GM21786 (cell line): Measurements from ENCODE around the gene SLC48A1.

ENCODE experiments used
- ATAC-seq: cut with Tn5 transposase; IDR thresholded peaks from one replicate; pipeline ENCODE4 v1.9.1; 2021; ENCODE audit not compliant: unreplicated experiment

SLC48A1 gene

DNA sequence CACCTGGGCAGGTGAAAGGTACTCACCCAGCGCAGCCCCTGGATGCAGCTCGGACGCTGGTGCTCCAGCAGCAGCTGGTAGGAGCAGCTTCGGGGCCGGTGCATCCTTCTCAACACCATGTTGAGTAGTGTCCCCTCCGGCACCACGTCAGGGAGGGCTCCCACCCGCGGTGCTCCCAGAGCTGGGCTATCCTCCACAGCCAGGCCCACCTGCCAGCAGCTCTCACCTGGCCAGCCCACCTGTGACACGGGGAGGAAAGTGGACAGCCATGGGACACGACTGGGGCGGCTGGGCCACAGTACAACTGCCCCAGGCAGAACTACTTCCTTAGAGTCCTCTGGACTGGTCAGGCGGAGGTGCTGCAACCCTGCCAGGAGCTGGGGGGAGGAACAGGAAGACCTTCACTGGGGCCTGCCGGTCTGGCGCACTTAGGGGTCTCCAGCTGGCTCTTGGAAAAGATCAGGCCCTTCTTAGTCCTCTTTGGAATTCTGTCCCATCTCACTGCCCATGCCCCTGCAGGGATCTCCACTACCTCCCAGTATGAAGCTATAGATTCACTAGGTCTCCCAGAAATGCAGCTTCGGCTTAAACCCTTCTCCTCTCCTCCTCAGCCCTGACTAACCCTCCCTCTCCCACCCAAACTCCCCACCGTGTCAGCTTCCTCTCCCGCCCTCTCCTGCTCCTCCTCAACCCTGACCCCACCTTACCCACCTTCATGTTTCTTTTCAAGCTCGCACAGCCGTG is 15.0 kb upstream of the SLC48A1 start:
- no peak for ATAC-seq

DNA sequence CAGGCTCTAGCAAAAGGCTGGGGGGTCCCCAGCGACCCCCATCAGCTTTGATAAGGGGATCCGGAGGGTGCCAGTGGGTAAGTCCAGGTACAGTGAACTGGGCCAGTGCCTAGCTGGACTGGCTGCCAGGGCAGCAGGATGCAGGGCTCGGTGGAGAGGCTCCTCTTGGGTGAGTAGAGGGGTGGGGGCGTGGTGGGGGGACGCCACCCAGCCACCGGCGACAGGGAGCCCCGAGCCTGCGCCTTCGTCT is 14.5 kb upstream of the SLC48A1 start:
- ATAC-seq = no peak

DNA sequence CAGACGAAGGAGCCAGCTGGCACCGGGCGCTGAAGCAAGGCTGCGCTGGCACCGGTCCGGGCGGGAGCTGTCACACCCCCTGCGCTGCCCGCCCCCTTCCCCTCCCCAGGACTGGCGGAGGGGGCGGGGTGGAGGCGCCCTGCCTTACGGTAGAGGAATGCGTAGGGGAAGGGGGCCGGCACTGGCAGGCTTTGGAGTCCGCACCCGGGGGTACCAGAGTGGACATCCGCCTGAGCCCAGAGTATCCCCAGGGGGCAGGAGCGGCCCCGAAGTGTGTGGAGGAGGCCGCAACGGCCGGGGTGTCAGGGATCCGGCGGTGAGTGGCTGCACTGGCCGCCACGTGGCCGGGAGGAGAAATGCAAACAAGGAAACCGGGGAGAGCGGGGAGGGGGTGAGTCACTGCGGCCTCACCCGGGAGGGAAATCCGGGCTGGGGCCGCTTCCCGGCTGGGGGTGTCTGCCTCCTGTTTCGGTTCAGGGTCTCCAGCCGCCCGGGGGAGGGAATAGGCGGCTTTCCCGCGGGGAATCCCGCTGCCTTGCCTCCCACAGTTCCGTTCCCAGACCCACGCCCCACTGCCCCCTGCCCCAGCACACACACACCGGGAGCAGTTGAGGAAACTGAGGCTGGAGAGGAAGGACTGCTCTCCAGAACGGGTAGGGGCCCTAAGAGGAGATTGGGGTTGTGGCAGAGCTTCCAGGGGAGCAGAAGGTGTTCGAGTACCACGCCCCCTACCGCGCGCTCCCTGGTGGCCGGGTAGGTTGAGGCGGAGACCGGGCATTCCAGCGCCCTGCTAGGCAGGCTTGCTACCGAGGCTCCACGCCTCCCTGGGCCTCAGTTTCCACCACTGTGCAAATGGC is 14.0 kb upstream of the SLC48A1 start, which contains the start of gene RAPGEF3:
RAPGEF3 (minus strand) TSS at position 47 of the 857 bp plus-strand sequence. CDS start 324 bp downstream, outside the sequence.
- ATAC-seq = peak; percentile 48

DNA sequence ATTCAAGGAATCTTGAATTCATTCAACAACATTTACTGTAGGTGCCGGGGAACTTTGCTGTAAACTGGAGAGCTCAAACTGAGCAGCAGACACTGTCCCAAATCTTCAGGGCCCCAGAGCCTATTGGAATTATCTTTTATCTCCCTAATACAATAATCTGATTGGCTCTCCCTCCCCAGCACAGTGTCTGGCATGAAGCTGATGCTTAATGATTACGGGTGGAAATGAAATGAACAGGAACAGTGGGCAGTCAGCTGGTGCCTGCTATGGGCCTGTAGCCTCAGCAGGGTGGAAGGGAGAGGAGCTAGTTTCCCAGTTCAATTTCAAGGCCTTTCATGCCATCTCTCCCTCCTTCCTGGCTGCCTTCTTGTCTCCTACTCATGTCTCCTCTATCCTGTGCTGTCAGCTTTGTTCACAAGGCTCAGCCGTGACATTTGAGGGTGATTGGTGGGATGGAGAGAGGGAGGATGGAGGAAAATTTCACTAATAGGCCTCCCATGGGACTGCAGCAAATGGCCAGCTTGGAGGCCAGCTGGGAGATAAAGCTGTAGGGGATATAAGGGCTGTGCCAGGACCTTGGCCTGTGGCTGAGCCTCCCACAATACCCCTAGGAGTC is 10.1 kb upstream of the SLC48A1 start:
- ATAC-seq = no peak

DNA sequence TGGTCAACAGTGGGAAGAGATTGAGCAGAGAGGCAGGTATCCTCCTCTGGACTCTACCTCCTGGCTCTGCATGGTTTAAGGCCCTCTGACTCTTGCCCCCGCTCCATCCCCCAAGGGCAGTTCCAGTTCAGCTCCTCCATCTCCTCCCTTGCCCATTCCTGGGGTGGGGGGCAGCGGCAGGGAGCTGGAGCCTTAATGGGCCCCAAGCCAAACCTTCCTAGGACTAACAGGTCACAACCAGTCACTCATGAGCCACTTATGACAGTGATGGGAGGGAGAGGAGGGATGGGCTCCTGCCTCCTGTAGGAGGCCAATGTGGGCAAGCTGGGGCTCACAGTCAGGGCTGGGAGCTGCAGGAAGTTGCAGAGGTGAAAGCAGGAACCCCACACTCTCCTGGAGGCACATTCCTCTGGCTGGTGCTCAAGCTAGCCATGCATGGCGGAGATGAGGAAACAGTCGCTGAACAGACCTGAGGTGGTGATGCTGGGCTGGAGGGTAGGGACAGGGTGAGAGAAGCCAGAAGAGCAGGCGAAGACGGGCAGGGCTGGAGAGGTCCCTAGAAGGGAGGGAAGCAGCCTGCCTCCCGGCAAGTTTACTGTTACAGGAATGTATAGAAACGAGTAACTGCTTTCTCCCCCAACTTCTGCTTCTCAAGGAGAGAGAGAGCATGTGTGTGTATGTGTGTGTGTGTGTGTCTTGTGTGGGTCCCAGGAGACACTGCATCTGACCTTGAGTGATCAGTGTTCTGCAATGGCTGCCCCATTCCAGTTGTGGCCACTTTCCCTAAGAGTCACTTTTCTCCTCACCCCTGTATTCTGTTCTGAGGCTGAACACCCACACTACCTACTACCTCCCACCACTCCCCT is 9.3 kb upstream of the SLC48A1 start:
- ATAC-seq = no peak

DNA sequence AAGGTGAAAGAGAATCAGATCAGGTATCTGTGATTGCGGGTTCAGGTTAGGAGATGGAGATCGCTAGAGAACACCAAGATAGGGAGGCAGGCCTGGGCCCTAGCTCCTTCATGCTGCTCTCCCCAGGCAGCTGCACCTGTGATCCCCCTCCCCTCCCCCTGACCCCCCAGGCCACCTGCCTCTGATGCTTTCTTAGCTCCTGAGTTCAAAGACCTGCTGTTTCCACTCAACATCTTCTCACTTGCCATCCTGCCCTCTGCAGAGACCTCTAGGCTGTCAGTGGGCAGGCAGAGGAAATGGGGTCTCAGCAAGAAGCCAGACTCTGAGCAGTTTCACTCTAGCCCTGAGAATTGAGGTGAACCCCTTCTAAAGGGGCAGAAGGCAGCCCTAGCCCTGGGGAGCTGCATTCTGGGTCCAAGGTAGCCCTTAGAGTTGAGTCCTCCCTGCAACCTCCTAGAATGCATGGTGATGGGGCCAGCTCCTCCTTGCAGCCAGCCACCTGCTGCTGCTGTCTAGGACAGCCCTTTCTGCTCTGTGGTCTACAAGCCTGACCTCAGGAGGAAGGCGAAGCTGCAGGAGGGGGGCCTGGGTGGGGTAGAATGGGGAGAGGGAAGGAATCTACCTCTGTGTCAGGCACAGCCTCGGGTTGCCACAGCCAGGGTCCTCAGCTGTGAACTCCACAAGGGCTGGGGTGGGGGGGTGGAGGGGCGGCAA is 6.4 kb upstream of the SLC48A1 start:
- no peak for ATAC-seq

DNA sequence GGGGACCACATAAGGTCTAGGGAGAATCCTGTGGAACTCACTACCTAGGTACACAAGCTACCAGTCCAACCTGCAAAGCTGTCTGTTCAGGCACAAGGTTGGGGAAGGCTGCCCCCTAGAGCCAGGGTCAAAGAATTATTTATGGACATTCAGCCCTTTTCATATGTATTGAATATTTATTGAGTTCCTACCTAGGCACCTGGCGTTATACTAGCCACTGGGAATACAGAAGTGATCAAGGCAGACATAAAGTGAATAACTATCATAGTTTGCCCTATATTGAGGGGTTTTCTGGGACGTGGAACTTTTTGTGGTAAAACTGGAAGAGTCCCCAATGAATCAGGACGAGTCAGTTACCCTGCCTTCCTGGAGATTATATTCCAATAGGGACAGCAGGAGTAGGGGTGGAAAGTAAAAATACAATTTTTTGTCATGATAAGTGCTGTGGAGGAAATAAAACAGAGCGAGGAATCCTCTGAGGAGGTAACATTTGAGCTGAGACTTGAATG is 5.8 kb upstream of the SLC48A1 start:
- no peak for ATAC-seq

DNA sequence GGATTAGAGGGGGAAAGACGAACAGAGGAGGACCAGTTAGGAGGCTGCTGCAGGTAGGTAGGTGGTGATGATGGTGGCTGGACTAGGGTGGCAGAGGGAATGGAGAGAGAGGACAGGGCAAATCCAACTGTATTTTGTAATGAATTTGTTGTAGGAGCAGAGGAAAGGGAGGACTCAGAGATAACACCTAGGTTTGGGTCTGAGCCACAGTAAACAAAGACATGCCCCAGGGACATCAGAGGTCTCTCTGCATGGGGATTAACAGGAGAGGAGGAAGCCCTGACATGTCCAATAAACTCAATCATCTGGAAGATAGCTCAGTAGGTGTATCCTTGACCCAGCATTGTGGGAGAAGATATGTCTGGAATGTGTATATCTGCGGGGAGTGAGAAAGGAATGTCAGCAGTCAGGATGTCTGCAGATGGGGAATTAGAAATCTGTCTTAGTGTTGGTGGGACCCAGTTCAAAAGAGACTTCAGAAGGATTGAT is 4.7 kb upstream of the SLC48A1 start:
- no peak for ATAC-seq

DNA sequence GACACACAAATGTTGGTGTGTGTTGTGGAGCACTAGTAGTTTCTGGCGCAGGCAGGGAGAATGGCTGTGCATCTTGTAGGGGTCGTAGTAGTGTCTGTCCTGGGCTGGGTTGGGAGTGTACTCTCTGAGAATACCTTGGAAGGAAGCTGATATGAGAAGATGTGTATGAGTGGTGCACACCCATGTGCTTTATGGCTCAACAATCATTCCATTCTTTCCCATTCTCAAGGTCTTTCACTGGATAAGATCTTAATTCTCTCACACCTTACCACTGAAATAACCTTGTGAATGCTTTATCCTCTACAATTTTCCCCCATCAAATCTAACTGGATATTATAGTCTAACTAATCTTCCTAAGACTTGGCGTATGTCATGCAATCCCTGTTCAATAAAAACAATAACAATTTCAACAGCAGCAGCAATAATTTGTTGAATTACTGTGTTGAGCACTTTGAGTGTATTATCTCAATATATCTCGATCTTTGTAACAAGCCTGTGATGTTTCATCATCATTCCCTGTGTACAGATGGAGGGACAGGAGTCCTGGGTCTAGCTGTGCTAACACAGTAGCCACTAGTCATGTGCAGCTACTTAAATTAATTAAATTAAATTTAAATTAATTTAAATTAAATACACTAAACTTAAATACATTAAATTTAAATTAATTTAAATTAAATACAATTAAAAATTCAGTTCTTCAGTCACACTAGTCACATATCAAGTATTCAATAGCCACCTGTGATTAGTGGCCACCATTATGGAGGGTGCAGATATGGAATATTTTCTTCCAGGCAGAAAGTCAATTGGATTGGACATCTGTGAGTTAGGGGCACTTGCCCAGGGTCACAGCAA is 3.6 kb upstream of the SLC48A1 start:
- no peak for ATAC-seq

DNA sequence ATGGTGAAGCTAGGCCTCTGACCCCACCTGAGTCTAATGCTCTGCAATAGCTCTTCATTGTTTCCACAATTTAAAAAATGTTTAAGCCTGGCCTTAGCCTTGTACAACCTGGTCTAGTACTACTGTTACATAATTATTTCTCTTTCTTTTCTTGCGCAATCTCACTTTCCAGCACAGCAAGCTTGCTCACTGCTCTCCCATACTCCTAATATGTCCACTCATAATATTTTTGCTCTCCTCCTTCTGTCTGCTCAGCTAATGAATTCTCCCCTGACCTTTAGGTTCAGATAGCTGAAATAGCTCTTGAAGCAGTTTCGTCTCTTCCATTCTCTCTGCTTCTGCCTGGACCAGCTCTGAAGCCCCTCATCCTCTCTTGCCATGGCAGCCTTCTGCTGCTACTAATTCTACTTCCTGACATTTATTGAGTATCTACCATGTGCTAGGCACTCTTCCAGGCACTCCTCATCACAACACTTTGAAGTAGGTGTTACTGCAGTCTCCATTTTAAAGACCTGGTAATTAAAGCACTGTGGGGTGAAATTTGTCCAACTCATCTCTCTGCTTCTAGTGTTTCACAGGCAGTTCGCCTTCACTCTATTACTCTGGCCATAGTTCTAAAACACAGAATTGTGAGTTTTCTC is 2.8 kb upstream of the SLC48A1 start:
- no peak for ATAC-seq

DNA sequence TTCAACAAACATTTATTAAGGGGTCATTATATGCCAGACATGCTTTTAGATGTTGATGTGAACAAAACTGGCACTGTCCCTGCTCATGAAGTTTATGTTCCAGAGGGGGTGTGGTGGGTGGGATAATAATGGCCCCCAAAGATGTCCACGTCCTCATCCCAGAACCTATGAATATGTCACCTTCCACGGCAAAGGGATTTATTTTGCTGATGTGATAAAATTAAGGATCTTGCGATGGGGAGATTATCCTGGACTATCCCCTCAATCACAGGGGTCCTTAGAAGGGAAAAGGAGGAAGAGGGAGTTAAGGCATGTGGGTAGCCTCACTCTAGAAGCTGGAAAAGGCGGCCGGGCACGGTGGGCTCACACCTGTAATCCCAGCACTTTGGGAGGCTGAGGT is 1.7 kb upstream of the SLC48A1 start:
- no peak for ATAC-seq

DNA sequence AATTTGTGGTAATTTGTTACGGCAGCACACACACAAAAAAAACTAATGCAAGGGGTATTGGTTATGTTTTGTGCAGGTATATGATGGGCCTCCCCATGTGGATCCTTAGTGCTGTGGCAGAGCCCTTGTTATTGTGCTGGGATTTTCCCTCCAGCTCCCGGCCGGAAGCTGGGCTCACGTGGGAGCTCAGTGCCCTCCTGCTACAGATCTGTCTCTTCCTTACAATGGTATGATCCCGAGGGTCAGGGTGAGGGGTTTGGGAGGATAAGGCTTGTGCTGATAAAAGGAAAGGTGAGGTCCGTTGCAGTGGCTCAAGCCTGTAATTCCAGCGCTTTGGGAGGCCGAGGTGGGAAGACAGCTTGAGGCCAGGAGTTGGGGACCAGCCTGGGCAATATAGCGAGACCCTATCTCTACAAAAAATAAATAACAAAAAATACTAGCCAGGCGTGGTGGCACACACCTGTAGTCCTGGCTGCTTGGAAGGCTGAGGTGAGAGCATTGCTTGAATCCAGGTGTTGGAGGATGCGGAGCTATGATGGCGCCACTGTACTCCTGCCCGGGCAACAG is 861 bp upstream of the SLC48A1 start:
- ATAC-seq = no peak

DNA sequence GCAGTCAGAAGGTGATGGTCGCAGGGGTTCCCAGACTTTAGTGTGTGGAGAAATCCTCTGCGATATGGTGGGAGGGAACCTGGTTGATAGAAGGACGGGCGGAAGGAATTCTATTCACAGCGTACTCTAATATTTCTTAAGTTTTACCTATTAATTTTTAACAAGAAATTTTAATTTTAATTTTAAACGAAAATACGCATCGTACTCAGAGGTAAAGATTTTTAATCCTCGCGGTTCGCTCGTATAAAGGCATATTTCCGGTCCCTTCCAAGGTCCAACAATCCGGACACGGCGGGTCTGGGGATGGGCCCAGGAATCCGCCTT is 338 bp upstream of the SLC48A1 start:
- ATAC-seq = no peak

DNA sequence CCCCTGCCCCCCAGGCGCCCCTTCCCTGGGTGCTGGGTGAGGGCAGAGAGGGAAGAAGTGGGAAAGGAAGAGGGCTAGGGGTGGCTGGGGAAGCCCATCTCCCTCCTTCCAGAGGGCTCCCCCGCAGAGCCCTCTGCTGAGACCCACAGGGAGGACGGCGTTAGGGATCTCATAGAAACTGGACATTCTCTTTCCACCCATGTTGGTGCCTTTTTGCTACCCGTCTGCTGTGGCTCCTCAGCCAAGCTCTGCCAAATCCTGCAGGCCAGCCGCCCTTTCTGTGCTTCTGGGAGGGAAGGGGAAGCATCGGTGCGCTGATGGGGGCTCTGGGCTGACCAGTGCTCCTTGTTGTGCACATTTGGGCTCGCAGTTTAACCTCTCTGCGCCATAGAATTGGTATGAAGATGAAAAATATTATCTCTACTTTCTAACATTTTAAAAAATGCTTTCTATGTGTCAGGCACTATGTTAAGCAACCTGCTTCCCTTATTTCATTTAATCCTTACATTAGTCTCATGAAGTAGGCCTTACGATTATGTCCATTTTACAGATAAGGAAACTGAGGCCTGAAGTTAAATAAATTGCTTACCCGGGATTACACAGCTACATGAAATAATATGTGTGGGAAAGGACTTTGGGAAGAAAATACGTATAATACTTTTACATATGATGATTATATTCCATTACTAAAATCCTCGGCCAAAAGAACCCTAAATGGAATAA is 981 bp downstream of the SLC48A1 start:
- no peak for ATAC-seq

DNA sequence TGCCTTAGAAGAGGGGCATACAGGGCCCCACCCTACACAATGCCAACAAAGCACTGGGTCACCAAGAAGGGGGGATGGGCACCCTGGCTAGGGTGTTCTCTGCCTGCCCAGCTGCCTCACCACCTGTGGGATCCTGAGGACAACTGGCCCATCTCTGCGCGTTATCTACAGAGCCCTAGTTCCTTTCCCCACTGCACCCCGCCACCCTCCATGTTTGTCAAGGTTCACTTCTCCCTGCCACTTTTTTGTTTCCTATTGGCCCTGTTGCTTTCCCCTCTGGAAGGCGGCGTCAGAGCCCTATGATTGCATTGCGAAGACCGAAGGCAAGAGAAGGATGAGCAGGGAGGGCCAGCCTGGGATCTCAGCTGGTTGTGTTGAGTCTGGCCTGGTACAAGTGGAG is 1.6 kb downstream of the SLC48A1 start:
- no peak for ATAC-seq

DNA sequence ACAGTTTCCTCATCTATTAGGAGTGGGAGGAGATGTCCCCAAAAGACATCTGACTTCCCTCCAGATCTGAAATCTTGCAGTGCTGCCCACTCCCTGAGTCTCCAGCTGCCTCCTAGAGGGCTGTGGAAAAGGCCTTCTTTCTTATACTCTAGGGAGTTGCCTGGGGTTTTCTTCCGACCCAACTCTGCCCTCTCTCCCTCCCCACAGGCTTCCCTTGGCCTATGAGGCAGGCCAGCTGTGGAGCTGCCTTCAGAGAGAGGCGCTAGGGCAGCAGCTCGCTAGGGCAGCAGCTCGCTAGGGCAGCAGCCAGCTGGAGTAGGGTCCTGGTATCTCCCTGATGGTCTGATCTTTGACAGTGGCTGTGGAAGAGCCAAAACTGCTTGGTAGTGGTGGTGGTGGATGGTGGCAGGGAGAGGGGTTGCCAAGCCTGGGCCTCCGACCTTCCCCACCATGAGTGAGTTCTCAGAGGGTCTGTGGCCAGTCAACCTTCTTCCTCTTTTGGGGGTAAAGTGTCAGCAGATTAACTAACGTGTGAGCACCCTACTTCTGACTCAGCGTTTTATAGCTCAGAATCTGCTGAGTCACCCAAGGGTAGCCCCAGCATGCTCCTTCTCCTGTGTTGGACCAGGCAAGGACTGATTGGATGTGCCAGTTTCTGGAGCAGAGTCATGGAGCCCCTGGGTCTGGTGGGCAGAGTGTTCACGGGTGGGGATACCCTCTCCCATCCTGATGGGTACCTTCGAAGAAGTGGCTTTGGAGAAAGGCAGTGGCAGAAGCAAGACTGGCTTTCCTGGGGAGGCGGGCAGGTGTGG is 2.3 kb downstream of the SLC48A1 start:
- ATAC-seq = no peak
